Endothelial cell of umbilical vein (primary cell): ENCODE results near the gene RBBP4.

Experiments used
- EZH2 ChIP-seq: IDR thresholded peaks from 2 replicates; pipeline ENCODE4 v1.6.1; 2012; ENCODE audit warnings: borderline replicate concordance, low read depth, mild to moderate bottlenecking, moderate library complexity, low read length, inconsistent platforms; ENCODE audit not compliant: severe bottlenecking
- FOS ChIP-seq: IDR thresholded peaks from 2 replicates; pipeline ENCODE4 v1.6.1; 2011; ENCODE audit warnings: mild to moderate bottlenecking, low read length, moderate library complexity, borderline replicate concordance; ENCODE audit not compliant: insufficient read depth
- GATA2 ChIP-seq: IDR thresholded peaks from 2 replicates; pipeline ENCODE4 v1.7.0; 2011; ENCODE audit warnings: low read depth, mild to moderate bottlenecking, moderate library complexity, mixed read lengths, low read length; ENCODE audit not compliant: insufficient read length, insufficient read depth
- POLR2A ChIP-seq: IDR thresholded peaks from 2 replicates; pipeline ENCODE4 v1.6.1; 2012; ENCODE audit warnings: low read depth, mild to moderate bottlenecking, control low read depth, low read length
- POLR2AphosphoS5 ChIP-seq: IDR thresholded peaks from 2 replicates; pipeline ENCODE4 v1.6.1; 2012; ENCODE audit warnings: low read depth, mild to moderate bottlenecking, control low read depth, low read length, moderate library complexity; ENCODE audit not compliant: insufficient read depth
- TF ChIP-seq, protein P1 (sequence below), 2 donors: IDR thresholded peaks; 1 replicate in 1 of 2; 2 replicates in 1 of 2; pipeline ENCODE4 v1.5.1; 2011; ENCODE audit warnings: low read length in 2 of 2, mild to moderate bottlenecking in 2 of 2, moderate library complexity in 2 of 2, control low read depth in 1 of 2, inconsistent platforms in 1 of 2, low read depth in 1 of 2; ENCODE audit not compliant: insufficient read depth in 1 of 2; ENCODE audit errors: extremely low read depth in 1 of 2

DNA sequence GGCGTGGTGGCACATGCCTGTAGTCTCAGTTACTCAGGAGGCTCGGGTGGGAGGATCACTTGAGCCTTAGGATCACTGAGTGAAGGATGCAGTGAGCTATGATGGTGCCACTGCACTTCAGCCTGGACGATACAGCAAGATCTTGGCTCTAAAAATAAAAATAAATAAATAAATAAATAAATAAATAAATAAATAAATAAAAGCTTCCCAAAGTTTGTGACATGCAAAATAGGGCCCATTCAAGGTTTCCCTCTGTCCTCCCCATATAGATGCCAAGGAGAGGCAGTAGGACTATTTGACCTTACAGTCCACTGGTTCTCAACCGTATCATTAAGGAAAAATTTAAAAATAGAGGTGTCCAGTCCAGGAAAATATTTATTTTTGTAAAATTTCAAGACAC lies 41.8 kb upstream of the RBBP4 start:
- TF ChIP-seq POLR2A (no peak), GATA2 (no peak), EZH2 (no peak), POLR2AphosphoS5 (no peak), FOS (no peak)
- TF ChIP-seq, protein P1, sequence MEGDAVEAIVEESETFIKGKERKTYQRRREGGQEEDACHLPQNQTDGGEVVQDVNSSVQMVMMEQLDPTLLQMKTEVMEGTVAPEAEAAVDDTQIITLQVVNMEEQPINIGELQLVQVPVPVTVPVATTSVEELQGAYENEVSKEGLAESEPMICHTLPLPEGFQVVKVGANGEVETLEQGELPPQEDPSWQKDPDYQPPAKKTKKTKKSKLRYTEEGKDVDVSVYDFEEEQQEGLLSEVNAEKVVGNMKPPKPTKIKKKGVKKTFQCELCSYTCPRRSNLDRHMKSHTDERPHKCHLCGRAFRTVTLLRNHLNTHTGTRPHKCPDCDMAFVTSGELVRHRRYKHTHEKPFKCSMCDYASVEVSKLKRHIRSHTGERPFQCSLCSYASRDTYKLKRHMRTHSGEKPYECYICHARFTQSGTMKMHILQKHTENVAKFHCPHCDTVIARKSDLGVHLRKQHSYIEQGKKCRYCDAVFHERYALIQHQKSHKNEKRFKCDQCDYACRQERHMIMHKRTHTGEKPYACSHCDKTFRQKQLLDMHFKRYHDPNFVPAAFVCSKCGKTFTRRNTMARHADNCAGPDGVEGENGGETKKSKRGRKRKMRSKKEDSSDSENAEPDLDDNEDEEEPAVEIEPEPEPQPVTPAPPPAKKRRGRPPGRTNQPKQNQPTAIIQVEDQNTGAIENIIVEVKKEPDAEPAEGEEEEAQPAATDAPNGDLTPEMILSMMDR (IDR thresholded peaks at IDR 0.05; ENCODE audit: extremely low read depth in 1 of 2, insufficient read depth in 1 of 2, low read depth in 1 of 2, low read length in 2 of 2), result no peak
